GM08714 (cell line): ENCODE results near the gene PLXNC1.

Experiments
- H3K4me3 ChIP-seq: fragments of 200-500 bp; sonication (Bioruptor generic); 2 replicates; pipeline ENCODE4 v1.5.1; 2014; ENCODE audit warnings: mild to moderate bottlenecking, low read length, inconsistent platforms
- ZNF274 ChIP-seq: IDR thresholded peaks from 2 replicates; pipeline ENCODE4 v1.6.1; 2012; ENCODE audit warnings: mild to moderate bottlenecking, low read depth, low read length

PLXNC1 gene

DNA sequence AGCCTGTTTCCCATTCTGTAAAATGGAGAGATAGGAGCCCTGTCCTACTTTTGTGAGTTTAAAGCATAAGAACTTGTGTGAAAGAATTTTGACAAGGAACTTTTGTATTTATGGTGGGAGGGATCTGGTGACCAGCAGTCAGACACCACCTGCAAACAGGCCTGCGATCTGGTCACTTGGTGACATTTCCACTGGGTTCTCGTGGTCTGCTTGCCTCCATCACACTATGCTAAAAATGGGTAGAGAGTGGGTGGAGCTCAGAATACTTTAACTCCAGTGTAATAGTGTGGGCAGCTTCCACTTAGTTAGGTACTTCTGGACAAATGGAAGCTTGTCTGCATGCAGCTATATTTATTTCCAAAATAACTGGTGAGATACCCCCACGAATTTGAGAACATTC lies 26.5 kb upstream of the PLXNC1 start:
- TF ChIP-seq ZNF274 = no peak
- H3K4me3 ChIP-seq = no peak overlapping the region

DNA sequence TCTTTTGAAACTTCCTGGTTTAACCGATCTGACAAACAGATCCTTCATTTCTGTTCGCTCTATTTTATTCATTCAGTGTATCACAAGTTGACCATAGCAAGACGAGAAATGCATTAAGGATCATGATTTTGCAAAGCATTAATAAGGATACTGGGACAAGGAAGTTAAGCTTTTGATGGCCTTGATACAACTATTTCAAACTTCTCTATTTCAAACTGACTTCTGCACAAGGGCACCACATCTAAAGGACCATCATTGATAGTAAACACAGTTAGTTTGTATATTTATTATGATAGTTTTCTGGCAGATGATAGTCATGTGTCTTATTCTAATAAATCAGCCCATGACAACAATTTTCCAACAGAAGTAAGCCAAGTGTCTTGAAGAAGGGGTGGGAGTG lies 25.8 kb upstream of the PLXNC1 start:
- H3K4me3 ChIP-seq = no peak overlapping the region
- TF ChIP-seq ZNF274 = no peak

DNA sequence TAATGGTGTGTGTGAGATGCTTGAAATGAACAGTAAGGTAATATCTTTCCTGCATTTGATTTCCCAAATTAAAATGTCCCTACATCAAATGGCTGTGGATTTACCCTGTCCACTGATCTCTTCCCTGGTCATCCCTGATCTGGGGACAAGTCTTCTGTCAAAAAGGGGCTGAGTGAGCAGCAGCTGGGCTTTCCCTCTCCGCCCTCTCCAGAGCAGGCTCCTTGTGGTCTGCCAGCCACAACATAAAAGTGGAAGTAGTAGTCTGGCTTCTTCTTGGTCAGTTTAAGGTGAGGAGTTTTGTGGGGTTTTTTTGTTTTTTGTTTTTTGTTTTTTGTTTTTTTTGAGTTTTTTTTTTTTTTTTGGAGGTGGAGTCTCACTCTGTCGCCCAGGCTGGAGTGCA lies 25.2 kb upstream of the PLXNC1 start:
- H3K4me3 ChIP-seq = no peak overlapping the region
- no peak for TF ChIP-seq ZNF274

DNA sequence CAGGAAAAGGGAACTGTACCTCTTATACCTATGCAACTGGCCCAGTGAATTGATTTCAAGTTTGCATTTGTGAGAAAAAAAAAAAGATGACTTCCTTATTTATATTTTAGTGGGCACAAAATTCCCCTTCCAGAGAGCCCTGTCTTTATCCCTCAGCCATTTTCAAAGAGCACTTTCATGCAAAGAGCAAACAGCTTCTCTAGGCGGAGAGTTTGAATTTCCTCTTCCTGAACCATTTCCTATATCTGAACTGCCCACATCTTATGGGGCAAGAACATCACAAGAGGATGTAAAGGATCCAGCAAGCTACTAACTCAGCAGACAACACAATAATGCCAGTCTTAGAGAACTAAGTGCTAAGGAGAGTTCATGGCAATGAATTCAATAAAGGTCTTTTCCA lies 22.3 kb upstream of the PLXNC1 start:
- H3K4me3 ChIP-seq = no peak overlapping the region
- no peak for TF ChIP-seq ZNF274

DNA sequence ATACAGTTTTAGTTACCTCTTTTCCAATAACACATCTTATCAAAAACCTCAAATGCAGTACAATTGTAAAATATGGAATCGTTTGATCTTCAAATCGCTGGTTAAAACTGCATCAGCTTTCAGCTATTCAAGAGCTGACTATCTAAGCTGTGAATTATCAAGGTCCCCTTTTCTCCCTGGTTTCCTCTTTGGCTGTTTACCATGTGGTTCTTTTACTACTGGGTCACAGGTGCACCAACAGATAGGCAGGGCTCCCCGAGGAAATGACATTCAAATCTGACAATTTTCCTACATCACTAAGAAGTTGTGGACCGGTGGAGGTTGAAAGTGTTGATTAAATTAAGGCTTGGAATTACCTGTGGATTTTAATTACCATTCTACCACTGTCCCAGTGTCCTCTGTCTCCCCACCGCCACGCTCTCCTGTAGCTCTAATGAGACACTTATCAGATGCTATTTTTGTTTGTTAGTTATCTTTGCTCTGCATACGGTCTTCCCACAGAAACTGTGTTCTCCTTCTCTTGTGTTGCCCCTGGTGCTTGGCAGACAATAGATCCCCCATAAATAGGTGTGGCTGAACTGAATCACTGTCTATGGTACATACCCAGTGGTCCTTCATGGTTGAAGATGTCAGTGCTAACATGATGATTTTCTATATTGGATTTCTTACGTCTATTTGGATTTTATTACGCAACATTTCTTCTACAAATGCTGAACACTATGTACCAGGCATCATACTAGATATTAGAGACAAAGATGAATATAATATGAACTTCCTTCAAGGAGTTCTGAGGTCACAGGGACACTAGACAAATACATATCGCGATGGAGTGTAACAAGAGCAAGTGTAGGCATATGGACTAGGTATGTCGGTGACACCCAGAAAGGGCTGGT lies 20.9 kb upstream of the PLXNC1 start:
- no peak for TF ChIP-seq ZNF274
- H3K4me3 ChIP-seq = no peak overlapping the region

DNA sequence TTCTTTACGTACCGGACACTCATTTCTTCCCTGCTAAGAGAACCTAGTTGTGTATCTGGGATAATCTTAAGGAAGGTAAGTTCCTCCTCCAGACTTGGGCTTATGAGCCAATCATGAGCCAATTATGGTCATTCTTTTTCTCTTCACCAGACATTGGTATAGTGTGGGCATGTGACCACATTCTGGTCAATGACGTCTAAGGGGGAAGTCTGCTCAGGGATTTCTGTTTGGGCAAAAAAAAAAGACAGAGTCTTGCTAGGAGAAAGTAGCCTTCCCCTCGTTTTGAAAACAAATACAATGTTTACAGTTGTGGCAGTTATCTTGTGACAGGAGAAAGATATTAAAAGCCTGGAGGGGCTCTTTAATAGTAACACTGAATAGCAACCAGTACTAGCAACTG lies 20.1 kb upstream of the PLXNC1 start:
- no peak for TF ChIP-seq ZNF274
- no peak overlapping the region for H3K4me3 ChIP-seq

DNA sequence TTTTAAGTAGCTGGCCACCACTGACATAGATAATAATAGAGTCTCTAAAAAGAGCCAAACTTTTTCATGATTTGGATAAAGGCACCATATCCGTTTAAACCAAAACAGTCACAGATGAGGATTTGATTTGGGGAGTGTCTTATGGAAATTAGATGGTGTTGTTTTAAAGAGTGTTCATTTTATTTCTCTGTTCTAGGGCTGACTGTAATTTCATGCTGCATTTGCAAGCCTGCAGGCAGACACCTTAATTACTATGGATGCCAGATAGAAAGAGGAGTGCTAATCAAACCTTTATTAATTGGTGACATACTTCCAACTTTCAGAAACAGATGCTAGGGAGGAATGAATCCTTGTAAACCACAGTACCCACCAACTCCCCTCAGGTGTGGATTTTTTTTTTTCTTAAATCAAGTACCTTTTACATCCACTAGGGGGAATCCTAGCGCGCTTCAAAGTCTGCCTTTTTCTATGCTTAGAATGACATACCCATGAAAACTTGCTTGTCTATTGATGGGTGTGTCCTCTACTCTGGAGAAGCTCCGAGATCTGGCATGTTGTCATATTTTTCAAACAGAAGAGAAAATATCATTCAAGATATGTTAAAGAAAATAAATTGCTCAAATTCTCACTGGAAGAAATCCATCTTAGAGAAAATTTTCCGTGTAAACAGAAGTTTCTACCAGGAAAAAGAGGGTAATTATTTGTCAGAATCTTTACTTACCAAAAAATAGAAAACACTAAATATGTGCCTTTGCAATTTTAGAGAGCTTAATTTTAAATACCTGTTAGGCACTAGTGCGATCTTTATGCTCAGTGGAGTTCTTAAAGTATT lies 14.2 kb upstream of the PLXNC1 start:
- no peak for TF ChIP-seq ZNF274
- no peak overlapping the region for H3K4me3 ChIP-seq

DNA sequence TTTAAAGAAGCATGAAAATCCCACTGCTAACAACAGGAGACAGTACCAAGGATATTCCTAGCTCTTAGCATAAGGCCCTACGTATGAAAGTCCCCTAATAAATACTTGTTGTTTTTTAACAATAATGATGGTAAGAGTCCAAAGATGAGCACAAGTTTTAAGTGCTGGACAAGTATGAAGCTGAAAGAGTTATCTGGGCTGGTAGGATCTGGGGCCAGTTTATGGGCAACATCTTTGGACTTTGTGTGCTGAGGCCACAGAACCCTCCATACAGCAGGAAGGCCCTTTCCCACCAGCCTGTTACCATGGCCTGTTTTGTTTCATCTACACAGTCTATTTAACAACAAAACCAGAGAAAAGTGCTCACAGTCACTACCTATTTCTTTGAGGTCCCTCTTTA lies 12.5 kb upstream of the PLXNC1 start:
- TF ChIP-seq ZNF274 = no peak

DNA sequence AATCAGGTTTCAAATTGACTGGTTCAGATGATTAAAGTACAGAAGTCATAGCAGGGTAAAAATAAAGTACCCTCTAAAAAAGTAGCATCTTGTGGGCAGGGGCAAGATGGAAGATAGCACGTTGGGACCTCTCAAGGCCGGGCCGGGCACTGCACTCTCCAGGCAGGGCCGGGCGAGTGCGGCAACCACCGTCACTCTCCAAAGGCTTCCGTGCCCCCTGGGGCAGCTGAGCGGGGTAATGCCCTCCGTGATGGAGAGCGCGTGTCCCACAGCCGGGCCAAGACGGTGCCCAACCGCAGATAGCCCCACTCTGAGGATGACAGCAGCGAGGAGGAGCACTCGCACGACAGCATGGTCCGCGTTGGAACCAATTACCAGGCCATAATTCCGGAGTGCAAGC lies 8.6 kb upstream of the PLXNC1 start:
- no peak overlapping the region for H3K4me3 ChIP-seq

More for the DNA sequence above, 12.5 kb upstream of the PLXNC1 start:
- H3K4me3 ChIP-seq = no peak overlapping the region

DNA sequence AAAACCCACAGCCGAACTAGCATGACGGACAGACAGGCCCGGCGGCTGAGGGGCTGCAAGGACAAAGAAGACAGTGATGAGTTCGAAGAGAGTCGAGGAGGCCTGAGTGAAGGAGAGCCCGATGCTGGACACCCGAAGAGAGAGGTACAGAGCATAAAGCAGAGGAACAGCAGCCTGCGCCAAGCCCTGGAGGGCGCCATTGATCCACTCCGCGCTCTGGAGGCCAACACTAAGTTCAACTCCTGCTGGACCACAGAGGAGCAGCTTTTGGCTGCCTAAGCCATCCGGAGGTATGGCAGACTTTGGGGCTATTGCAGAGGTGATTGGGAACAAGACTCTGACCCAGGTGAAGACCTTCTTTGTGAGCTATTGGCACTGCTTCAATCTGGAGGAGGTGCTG lies 7.8 kb upstream of the PLXNC1 start:
- no peak overlapping the region for H3K4me3 ChIP-seq
- TF ChIP-seq ZNF274 = no peak

More for the DNA sequence above, 8.6 kb upstream of the PLXNC1 start:
- no peak for TF ChIP-seq ZNF274

DNA sequence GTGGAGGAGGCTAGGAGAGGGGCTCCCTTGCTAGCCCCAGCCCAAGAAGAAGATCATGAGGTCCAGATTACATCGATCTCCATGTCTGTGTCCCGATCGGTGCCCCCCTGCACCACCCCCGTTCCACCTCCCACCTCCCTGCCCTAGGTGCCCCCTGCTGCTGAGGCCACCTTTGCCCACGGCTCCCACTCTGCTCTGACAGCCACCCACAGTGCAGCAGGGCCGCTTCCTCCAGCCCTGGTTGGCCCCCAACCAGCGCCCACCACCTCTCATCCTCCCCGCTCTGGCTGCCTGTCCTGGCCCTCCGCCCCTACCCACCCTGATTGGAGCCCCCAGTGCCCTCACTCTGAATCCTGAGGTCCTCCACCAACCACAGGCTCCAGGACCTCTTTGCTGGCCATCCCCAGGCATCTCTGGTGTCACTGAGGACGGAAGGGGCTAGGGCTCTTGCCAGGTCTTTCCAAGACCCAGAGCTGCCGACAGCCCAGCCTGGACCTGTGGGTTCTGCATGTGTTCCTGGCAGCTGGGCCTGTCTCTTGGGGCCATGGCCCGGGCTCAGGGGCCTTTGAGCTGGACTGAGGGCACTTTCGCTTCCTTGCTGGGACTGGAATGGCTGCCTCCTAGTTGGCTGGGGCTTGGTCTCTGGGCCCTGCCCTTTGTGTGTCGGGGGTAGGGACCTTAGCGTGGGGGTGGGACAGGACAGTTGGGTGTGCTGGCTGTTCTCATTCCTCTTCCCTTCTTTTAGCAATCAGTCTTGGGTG lies 7.2 kb upstream of the PLXNC1 start:
- TF ChIP-seq ZNF274 = no peak

DNA sequence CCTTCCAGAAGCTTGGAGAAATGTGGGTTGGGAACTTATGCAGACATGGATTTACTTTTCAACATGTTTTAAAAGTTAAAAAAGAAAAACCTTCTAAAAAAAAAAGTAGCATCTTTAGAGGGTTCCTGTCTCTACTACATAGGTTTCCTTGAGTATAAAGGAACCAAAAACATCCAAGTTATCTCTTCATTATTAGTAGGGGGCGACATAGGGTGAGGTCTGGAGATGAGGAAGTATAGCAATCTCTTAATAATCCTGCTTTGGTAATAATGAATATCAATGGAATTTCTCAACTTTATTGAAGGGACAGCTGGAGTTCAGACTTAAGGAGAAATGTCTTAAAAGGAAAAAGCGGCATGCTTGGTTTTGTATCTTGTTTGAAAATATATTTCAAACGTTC lies 6.5 kb upstream of the PLXNC1 start:
- no peak overlapping the region for H3K4me3 ChIP-seq
- no peak for TF ChIP-seq ZNF274

More for the DNA sequence above, 7.2 kb upstream of the PLXNC1 start:
- H3K4me3 ChIP-seq = no peak overlapping the region

DNA sequence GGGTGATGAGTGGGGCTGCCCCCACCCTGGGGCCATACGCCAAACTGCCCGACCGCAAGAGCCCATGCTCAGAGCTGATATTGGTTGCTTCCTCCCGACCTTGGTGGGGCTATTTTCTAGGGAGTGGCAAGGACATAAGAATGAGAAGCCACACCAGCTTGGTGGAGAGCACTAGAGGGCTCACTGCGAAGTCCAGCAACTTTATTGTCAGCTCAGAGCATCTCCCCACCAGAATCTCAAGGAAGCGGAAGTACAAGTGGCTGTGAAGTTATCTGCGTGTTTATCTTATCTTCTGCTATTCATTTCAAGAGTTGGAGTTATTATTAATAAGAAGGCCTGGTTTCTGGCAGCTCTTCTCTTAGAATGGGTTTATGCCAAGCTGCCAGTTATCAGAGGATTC lies 4.9 kb upstream of the PLXNC1 start:
- no peak for TF ChIP-seq ZNF274
- no peak overlapping the region for H3K4me3 ChIP-seq

DNA sequence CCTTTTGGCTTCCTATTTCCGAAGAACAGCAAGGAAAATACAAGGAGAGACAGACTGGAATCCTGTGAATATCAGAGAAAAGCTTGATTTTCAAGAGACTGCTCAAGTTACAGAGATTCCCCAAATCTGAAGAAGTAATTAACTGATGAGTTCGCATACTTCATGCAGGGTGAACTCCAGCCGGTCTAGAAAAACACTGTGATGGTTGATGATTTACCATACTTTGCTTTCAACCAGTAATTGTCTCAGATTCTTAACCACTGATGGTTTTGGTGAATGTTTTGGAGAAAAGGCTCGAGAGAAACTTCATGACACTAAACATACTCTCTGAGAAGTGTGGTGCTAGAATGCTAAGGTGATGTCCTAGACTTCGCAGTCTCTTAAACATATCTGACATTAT lies 4.4 kb upstream of the PLXNC1 start:
- no peak overlapping the region for H3K4me3 ChIP-seq
- TF ChIP-seq ZNF274 = no peak
